Epidermal melanocyte (primary cell): Measurements from ENCODE around the gene ROBO3.
A peak's percentile ranks its signal among the peaks of the same experiment; 100 is the strongest.

Source experiments
- DNase-seq: peaks from one replicate; pipeline ENCODE4 v3.0.0; 2011; ENCODE audit warnings: low spot score; ENCODE audit not compliant: insufficient read length

The ROBO3 gene

DNA sequence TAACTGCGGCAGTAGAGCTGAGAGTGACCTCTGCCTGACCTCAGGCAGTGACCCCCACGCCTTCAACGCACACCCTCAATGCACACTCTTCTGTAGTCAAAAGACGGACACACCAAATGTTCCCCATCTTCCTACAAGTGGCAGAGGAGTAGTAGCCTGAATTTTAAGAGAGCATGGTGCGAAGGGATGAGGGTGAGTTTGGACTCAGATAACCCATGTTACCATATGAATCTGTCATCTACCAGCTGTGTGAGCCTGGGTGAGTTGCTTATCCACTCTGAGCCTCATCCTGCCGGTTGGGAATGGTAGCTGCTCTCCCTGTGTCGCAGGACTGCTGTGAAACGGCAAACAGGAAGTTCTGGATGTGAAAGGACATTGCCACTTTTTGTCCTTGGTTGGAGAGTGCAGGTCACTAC is 20.6 kb upstream of the ROBO3 start:
- no peak for DNase-seq

DNA sequence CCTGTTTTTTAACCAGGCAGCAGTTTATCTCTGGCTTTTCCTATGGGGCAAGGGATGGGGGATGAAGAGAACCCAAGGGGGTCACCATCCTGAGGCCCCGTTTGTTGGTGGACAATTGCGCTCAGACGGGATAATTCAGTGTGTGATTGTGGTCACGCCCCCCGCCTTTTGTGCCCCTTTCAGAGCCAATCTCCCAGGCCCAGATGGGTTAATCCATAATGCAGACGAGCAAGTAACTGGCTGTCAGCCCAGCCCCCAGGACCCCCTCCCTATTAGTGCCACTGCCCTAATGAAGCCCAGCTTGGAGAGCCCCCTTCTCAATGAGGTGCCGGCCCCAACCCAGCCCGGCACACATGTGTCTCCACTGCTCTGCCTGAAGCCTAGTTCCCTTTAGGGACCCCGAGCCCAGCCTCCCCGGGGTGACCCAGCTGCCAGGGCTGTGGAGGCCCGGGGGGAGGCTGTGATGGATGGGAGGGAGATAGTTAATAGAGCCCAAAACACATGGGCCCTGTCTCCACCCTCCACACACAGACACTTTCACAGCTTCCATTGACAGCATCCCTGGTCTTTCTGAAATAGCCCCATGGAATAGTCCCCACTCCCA is 19.1 kb upstream of the ROBO3 start:
- no peak for DNase-seq

DNA sequence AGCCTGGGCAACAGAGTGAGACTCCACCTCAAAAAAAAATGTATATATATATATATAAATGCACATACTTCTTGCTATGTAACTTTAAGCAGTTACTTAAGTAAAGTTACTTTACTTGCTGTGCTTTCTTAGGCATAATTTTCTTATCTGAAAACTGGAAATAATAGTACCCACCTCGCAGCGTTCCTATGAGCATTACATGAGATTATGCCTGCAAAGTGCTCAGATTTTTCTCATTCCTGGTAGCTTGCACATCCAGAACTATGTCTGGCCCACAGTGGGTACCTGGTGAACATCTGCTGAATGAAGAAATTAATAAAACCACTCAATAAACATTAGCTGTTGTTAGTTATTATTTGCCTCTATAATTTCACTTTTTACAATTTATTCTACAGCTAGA is 6.1 kb upstream of the ROBO3 start:
- no peak for DNase-seq

DNA sequence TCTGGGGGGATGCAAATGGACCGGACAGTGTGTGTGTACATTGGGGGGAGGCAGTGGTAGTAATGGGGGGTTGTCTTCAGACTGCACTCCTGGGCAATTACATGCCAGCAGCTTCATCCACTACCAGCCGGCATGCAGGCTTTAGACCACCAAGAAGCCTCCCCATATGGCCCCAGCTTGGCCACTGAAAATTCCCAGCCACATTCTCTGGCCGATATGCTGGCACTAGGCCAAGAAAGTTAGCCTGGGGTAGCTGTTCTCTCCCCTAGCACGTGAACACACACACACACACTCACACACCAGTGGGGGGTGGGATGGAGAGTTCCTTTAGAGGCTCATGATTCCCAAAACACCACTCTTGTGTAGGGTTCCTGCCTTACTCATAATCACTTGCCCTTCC is 3.6 kb upstream of the ROBO3 start:
- no peak for DNase-seq

DNA sequence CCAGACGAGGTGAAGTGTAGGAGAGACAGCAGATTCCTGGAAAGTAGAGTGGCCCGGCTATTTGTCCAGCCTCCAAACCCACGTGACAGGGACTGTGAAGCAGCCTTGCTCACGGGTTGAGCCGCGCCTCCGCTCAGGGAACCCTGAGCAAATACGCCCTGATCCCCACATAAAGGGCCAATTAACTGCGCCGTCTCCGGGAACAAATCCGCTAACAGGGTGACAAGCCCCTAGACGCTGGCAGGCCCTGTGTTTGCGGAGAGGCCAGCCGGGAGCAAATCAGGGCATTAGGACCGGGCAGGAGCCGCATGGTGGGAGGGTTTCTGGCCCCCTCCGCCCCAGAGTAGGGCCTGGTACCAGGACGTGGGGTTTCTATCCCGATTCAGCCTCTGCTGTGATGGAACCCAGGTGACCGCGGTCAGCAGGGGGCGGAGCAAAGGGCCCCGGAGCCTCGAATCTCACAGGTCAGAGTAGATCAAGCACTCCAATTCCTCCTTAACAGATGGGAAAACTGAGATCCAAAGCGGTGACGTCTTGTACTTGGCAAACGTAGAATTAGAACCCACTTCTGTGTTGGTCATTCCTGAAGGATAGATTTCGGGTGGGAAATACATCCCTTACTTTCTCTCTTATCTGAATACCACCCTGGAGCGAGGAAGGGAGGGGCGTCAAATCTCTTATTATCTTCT is 2.0 kb upstream of the ROBO3 start:
- peak; percentile 61 for DNase-seq

DNA sequence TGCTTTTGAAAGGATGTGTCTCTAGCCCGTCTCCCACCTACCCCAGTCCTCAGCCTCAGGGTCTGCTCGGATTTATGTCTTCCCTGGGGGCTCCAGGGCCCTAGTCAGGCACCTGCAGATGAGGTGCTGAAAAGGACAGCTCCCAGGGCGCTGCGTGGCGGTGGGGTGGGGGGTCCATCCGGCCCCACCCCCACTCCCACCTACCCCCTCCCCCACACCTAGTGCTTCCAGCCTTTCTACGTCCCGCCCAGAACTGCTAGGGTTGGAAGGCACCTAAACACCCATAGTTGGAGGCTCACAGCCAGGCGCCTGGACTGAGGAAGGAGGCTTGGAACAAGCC is 1.4 kb upstream of the ROBO3 start:
- no peak for DNase-seq

DNA sequence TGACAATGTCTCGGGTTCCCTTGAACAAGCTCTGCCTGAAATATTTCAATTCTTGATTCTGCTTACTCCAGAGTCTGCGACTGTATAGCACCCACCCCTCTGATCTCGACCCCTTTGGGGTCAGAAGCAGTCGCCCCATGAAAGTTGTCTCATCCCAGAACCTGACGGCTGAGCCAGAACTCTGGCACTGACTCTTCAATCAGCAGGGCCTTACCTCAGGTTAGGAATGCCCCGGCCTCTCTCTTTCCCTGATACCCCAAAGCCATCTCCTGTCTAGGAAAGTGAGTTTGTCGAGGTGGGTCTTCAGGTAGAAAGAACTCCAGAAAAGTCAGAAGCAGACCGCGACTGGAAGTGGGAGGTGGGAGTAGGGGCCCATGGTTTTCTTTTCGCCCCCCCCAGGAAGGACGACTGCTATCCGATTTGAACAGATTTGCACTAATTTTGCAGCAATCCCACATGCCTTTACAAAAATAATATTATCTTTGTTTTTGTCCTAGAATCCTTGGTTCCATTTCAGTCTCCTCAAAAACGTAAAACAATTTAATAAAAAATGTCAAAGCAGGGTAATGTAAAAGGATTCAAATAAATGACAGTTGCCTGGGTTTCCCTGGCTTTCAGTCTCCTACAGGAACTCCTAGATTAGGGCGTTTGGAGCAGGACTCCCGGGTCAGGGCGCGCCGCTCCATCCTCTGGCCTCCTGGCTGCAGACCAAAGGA is 898 bp upstream of the ROBO3 start:
- no peak for DNase-seq

DNA sequence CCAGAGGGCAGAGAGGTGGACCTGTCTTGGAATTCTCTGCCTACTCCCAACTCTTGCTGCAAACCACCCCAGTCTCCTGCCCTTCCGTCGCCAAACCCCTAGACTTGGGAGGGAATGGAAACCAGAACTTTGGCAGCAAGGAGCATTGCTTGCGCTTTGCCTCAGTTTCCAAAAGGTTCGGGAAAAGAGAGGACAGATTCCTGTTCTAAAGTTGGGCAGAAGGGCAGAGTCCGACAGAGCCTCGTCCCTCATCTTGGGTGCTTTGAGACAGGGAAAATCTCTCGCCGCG is 396 bp upstream of the ROBO3 start:
- DNase-seq = no peak

DNA sequence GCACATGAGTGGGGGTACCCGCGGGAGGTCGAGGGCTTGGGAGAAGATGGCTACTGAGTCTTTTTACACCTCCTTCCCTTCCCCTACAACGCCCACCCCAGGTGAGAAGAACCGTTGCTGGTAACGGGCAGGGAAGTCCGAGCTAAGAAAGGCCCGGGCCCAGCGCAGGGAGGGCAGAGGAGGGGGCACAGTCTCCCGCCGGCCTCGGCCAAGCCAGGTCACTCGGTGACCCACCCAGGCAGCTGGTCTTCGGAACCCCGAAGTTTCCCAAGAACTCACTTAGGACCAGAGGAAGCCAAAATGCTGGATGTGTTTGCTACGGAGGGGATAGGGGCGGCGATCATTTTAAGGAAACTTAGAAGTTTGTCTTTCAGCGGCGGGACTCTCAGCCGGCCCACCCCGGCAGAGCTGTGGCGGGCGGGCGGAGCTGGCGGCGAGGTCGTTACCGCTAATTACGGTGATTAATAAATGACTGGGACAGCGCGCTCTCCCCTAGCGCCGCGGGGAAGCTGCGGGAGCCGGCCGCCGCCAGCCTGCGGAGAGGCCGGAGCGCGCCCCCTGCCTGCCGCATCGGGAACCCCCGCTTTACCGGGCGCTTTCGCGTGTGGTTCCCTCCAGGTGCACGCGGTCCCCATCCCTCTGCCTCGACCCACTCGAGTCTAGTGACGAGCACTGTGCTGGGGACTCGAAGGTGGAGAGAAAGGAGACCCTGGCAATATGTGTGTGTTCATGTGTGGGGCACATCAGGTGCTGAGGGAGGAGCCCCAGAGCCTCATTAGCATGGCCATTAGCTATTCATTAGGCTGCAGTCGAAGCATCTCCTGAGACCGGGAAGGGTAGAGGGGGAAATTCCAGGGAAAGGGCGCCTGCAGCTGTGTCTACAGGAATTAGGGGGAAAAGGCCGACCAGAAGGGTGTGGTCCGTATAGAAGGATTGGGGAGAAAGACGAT is 945 bp downstream of the ROBO3 start:
- DNase-seq = peak; percentile 54

DNA sequence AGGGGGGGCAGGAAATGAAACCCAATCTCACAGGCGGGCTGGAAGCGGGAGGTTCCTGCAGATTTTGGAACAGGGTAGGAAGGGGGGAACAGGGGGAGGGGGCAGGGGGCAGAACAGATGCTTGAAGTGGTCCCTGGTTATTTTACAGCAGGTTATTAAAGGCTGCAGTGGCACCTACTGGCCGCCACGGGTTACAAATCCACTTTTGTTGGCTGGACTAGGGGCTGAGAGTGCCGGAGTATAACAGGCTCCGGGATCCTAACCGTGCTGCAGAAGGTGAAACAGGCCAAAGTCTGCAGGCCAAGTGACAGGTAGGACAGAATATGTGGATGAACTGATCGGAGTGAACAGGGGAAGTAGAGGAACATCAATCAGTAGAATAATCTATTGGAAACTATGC is 2.5 kb downstream of the ROBO3 start:
- peak; percentile 50 for DNase-seq

DNA sequence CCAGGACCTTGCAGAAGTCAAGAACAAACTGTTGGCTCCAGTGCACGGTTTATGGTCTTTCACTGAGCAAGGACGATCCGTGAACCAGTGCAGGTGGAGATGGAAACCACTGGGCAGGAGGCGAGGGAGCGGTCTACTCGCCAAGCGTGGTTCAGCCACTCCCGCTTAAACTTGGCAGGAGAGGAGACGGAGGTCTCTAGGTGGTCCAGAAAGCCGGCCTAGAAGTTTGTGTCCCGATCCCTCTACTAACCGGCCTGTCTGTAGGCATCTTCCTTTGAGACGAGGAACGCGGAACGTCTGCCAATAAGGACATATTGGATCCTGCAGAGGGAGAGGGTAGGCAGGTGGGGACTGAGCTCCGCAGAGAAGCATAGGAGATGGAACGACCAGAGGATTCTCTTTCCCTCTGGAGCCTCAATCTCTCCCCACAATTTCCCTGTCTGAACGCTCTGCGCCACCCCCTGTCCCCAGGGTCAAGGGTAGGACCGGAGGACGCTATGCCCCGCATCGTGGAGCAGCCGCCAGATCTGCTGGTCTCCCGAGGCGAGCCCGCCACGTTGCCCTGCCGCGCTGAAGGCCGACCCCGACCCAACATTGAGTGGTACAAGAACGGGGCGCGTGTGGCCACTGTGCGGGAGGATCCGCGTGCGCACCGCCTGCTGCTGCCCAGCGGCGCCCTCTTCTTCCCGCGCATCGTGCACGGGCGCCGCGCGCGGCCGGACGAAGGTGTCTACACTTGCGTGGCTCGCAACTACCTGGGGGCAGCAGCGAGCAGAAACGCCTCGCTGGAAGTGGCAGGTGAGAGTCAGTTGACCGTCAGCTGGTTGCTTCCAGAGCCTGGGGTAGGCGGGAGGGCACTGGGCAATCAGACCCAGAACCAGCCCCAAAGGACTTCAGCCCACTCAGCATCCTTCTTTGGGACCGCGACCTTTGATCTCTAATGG is 3.4 kb downstream of the ROBO3 start:
- no peak for DNase-seq

DNA sequence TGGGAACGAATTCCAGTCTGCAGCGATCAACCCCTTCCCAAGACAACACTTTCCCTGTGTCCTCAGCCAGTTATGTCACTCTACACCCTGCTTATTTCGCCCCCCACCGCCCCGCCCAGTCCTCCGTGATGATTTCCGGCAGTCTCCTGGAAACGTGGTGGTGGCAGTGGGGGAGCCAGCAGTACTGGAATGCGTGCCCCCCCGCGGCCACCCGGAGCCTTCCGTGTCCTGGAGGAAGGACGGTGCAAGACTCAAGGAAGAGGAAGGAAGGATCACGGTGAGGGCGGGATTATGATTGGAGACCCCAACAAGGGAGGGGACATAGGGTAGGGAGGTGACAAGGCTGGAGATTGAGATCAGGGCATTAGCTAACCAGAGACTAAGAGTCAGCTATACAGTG is 4.1 kb downstream of the ROBO3 start:
- no peak for DNase-seq

DNA sequence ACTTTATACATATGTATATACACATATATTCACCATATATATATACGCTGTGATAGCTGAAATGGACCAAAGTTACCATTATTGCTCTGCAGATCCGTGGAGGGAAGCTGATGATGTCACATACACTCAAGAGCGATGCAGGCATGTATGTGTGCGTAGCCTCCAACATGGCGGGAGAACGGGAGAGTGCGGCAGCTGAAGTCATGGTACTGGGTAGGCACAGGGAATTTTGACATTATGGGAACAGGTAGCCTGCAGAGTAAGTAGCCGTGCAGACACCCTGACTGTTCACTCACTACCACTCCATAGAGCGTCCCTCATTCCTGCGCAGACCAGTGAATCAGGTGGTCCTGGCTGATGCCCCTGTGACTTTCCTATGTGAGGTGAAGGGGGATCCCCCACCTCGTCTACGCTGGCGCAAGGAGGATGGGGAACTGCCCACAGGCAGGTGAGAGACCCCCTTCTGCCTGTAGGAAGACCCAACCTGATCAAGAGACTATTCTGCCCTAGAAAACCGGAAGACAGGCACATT is 4.7 kb downstream of the ROBO3 start:
- no peak for DNase-seq

DNA sequence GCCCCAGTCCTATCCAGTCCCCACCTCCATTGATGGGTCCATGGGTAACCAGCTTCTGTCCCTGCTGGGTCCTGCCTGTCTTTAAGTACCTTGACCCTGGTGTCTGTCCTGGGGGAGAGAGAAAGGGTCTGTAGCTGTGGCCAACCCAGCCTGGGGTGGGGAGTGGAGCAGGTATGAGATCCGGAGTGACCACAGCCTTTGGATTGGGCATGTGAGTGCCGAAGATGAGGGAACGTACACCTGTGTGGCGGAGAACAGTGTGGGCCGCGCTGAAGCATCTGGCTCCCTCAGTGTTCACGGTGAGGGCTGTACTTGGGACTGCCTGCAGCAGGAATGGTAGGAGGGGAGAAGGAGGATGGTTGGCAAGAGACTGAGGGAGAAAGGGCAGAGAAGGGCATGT is 5.2 kb downstream of the ROBO3 start:
- no peak for DNase-seq

DNA sequence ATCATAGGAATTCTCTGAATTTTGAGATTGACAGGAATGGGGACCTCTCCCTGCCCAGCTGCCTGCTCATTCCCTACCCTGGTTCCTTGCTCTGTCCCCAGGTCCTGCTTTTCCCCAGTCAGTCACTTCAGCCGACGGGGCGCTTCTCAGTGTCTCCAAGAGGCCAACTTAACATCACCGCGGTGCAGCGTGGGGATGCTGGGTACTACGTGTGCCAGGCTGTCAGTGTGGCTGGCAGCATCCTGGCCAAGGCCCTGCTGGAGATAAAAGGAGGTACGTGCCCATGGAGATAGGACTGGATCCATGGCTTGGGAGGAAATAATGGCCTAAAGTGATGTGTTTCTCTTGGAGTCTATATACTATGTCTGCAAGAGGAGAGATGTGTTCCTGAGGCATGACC is 7.0 kb downstream of the ROBO3 start:
- no peak for DNase-seq

DNA sequence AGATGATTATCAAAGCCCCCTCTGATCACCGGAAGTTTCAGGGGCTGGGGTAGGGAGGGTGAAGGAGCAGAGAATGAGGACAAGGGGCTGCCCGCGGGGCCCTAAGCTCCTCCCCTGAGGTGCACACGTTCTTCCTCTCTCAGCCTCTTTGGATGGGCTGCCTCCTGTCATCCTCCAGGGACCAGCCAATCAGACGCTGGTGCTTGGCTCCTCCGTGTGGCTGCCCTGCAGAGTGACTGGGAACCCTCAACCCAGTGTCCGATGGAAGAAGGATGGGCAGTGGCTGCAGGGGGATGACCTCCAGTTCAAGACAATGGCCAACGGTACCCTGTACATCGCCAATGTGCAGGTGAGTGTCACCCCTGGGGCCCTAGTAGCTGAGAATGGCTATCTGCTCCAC is 7.5 kb downstream of the ROBO3 start:
- no peak for DNase-seq

DNA sequence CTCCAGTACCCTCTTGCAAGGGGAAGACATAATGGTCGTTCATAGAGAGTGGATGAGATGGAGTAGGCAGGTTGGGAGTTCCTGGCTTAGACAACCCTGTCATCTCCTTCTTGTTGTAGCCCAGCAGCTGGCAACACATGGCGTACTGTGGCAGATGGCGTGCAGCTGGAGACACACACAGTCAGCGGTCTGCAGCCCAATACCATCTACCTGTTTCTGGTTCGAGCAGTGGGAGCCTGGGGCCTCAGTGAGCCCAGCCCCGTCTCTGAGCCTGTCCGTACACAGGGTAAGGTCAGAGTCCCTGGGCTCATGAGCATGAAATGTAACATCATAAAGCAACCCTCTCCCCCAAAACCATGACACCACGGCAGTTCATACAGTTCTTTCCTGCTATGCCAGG is 8.7 kb downstream of the ROBO3 start:
- no peak for DNase-seq

DNA sequence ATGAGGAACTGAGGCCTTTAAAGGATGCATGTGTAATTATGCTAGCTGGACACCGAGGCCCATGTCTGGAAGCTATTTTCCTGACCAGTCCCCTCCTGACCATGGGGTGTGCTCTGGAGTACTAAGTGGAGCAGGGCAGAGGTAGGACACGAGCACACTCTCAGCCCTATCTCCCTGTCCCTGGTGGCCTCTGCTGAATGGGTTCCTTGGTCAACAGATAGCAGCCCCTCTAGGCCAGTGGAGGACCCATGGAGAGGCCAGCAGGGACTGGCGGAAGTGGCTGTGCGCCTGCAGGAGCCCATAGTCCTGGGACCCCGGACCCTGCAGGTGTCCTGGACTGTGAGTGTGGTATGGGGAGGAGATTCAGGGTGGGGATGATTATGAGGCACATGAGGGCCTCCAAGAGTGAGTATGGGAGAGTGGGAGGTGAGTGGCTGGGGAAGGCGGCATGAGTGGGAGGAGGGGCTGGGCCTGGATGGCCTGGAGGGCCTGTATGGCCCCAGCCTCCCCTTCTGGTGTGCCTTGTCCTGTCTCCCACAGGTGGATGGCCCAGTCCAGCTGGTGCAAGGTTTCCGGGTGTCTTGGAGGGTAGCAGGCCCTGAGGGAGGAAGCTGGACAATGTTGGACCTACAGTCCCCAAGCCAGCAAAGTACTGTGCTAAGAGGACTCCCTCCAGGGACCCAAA is 9.5 kb downstream of the ROBO3 start:
- DNase-seq = no peak

DNA sequence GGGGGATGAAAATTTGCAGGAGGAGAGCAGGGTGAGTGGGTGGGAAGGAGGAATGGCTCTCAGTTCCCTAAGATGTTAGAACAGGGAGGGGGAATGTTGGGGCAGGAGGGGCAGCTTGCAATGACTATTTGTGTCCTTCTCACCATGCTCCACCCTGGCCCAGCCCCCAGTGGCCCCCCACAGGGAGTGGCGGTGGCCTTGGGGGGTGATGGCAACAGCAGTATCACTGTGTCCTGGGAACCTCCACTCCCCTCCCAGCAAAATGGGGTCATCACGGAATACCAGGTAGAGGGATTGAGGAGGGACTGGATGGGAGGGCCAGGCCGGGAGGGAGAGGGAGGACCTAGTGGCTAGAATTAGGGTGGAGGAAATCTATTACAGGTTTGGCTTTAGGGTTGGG is 10.2 kb downstream of the ROBO3 start:
- no peak for DNase-seq
